HCT116 (cell line): ENCODE data around the gene SGIP1. TPM values are rescaled to one million over a fixed set of nuclear protein-coding genes. Genes with fewer than 3 reads are reported as not detected.

Source experiments
- ATAC-seq: fragments of 200-7000 bp; cut with Tn5 transposase; 2 replicates; pipeline ENCODE4 v1.9.1; 2020; ENCODE audit warnings: mild to moderate bottlenecking, moderate library complexity
- BruUV-seq: library from RNA; stranded (reverse); fragments of 400-500 nt; replicated peaks from 2 replicates; lab custom pipeline; 2021; lab: Mats Ljungman, UMichigan
- CTCF ChIA-PET: fragments of 300-600 bp; sonication (Branson Sonifier 250); formaldehyde crosslinking; loops from one replicate; lab custom pipeline; 2021; ENCODE audit warnings: antibody characterized with exemption; lab: Charles Lee
- POLR2A ChIA-PET: fragments of 300-600, 350-600 bp; sonication (Branson Sonifier 250); formaldehyde crosslinking; loops from one replicate; lab custom pipeline; 2021; ENCODE audit warnings: antibody characterized with exemption; lab: Charles Lee
- RAD21 ChIA-PET, 2 experiments: fragments of 300-600 bp; sonication (Branson Sonifier 250); formaldehyde crosslinking; loops; one replicate each; lab custom pipeline; 2023; ENCODE audit warnings: low total read pairs in 2 of 2; ENCODE audit not compliant: uncharacterized antibody in 2 of 2, unreplicated experiment in 2 of 2, low non-redundant PET in 1 of 2; lab: Charles Lee
- DNase-seq: peaks from one replicate; pipeline ENCODE4 v3.0.0-alpha.2; 2010; ENCODE audit warnings: low read depth, low spot score
- H2AFZ ChIP-seq: fragments of 200-600 bp; shearing (Covaris generic), sonication (generic); 2 replicates; pipeline ENCODE4 v1.6.1; 2017; ENCODE audit warnings: low read depth, mixed run types, mixed read lengths, antibody characterized with exemption, low read length; ENCODE audit not compliant: poor library complexity, severe bottlenecking
- H3K27ac ChIP-seq: 2 replicates; pipeline ENCODE4 v1.5.1; 2012; ENCODE audit warnings: low read depth, low read length
- H3K27me3 ChIP-seq: fragments of 200-600 bp; sonication (generic); 2 replicates; pipeline ENCODE4 v1.6.1; 2016; ENCODE audit warnings: mixed run types, low read length, mixed read lengths; ENCODE audit not compliant: insufficient read depth
- H3K36me3 ChIP-seq, 2 experiments: fragments of 200-500 bp in 1 of 2; fragments of 200-600 bp in 1 of 2; sonication (Bioruptor generic) in 1 of 2; sonication (generic) in 1 of 2; 2 replicates each; pipeline versions ENCODE4 v1.5.1 to v1.6.1; 2014 to 2016; ENCODE audit warnings: low read length in 2 of 2, inconsistent platforms in 1 of 2, mixed read lengths in 1 of 2, mixed run types in 1 of 2; ENCODE audit not compliant: insufficient read depth in 2 of 2, control insufficient read depth in 1 of 2
- H3K4me1 ChIP-seq, 2 experiments: fragments of 200-600 bp in 1 of 2; sonication (generic) in 1 of 2; 2 replicates each; pipeline versions ENCODE4 v1.5.1 to v1.6.1; 2012 to 2017; ENCODE audit warnings: low read length in 2 of 2, inconsistent platforms in 1 of 2, mild to moderate bottlenecking in 1 of 2, mixed read lengths in 1 of 2, mixed run types in 1 of 2, moderate library complexity in 1 of 2; ENCODE audit not compliant: insufficient read depth in 2 of 2, control insufficient read depth in 1 of 2
- H3K4me2 ChIP-seq: fragments of 200-600 bp; sonication (generic); 2 replicates; pipeline ENCODE4 v1.6.1; 2017; ENCODE audit warnings: mixed run types, low read length, mixed read lengths
- H3K4me3 ChIP-seq, 2 experiments: fragments of 200-600 bp in 1 of 2; sonication (generic) in 1 of 2; replicated peaks in 1 of 2; 2 replicates each; pipeline ENCODE4 v1.5.1; 2011 to 2016; ENCODE audit warnings: low read length in 2 of 2, control low read depth in 1 of 2, low read depth in 1 of 2, mild to moderate bottlenecking in 1 of 2, mixed read lengths in 1 of 2, mixed run types in 1 of 2
- H3K79me2 ChIP-seq: fragments of 200-600 bp; sonication (generic); 2 replicates; pipeline ENCODE4 v1.6.1; 2017; ENCODE audit warnings: mild to moderate bottlenecking, mixed run types, low read length, moderate library complexity, mixed read lengths; ENCODE audit not compliant: insufficient read depth
- H3K9ac ChIP-seq: fragments of 200-600 bp; sonication (generic); 2 replicates; pipeline ENCODE4 v1.6.1; 2016; ENCODE audit warnings: low read length, mixed read lengths
- H3K9me2 ChIP-seq: fragments of 200-600 bp; sonication (generic), shearing (Covaris generic); 2 replicates; pipeline ENCODE4 v1.6.1; 2017; ENCODE audit warnings: mixed run types, mild to moderate bottlenecking, moderate library complexity; ENCODE audit not compliant: insufficient read depth
- H3K9me3 ChIP-seq, 2 experiments: fragments of 200-500 bp in 1 of 2; fragments of 200-600 bp in 1 of 2; sonication (Bioruptor generic) in 1 of 2; sonication (generic) in 1 of 2; 2 replicates each; pipeline ENCODE4 v1.6.1; 2014 to 2017; ENCODE audit warnings: low read length in 2 of 2, mixed read lengths in 2 of 2, inconsistent platforms in 1 of 2, low read depth in 1 of 2, mild to moderate bottlenecking in 1 of 2, mixed run types in 1 of 2, moderate library complexity in 1 of 2; ENCODE audit not compliant: control insufficient read depth in 1 of 2, insufficient read depth in 1 of 2
- H4K20me1 ChIP-seq: fragments of 200-600 bp; sonication (generic), shearing (Covaris generic); 2 replicates; pipeline ENCODE4 v1.6.1; 2017; ENCODE audit warnings: mixed run types, mild to moderate bottlenecking, moderate library complexity; ENCODE audit not compliant: insufficient read depth
- ATF3 ChIP-seq: IDR thresholded peaks from 2 replicates; pipeline ENCODE4 v1.6.1; 2012
- CBX3 ChIP-seq: IDR thresholded peaks from 2 replicates; pipeline ENCODE4 v1.6.1; 2012; ENCODE audit warnings: low read depth
- CEBPB ChIP-seq: IDR thresholded peaks from 2 replicates; pipeline ENCODE4 v1.6.1; 2012; ENCODE audit warnings: low read depth
- EGR1 ChIP-seq: IDR thresholded peaks from 2 replicates; pipeline ENCODE4 v1.6.1; 2012; ENCODE audit warnings: low read depth
- ELF1 ChIP-seq: IDR thresholded peaks from 2 replicates; pipeline ENCODE4 v1.6.1; 2012; ENCODE audit warnings: low read depth, borderline replicate concordance
- EZH2 ChIP-seq: fragments of 200-600 bp; sonication (generic); IDR thresholded peaks from 2 replicates; pipeline ENCODE4 v1.6.1; 2017; ENCODE audit warnings: antibody characterized with exemption, mixed run types
- FOSL1 ChIP-seq: IDR thresholded peaks from 2 replicates; pipeline ENCODE4 v1.6.1; 2012; ENCODE audit warnings: low read depth
- JUND ChIP-seq: IDR thresholded peaks from 2 replicates; pipeline ENCODE4 v1.6.1; 2012
- POLR2A ChIP-seq: IDR thresholded peaks from 2 replicates; pipeline ENCODE4 v1.7.0; 2011; ENCODE audit warnings: borderline replicate concordance; ENCODE audit not compliant: insufficient read depth, insufficient read length; ENCODE audit errors: extremely low read depth
- POLR2AphosphoS5 ChIP-seq: IDR thresholded peaks from 2 replicates; pipeline ENCODE4 v1.6.1; 2011; ENCODE audit warnings: mild to moderate bottlenecking, low read depth, low read length, moderate library complexity
- RAD21 ChIP-seq: IDR thresholded peaks from 2 replicates; pipeline ENCODE4 v1.6.1; 2012; ENCODE audit warnings: low read depth, mild to moderate bottlenecking
- SIN3A ChIP-seq: IDR thresholded peaks from 2 replicates; pipeline ENCODE4 v1.6.1; 2012; ENCODE audit warnings: low read depth
- TCF7L2 ChIP-seq: IDR thresholded peaks from 2 replicates; pipeline ENCODE4 v1.7.0; 2011; ENCODE audit warnings: borderline replicate concordance, inconsistent platforms; ENCODE audit not compliant: insufficient read depth, insufficient read length; ENCODE audit errors: extremely low read depth
- YY1 ChIP-seq: IDR thresholded peaks from 2 replicates; pipeline ENCODE4 v1.6.1; 2011; ENCODE audit warnings: low read length, low read depth, moderate library complexity, mild to moderate bottlenecking; ENCODE audit not compliant: insufficient replicate concordance; ENCODE audit errors: extremely low read depth
- ZFX ChIP-seq: fragments of 450-650 bp; IDR thresholded peaks from 2 replicates; pipeline ENCODE4 v1.6.1; 2017
- ZNF274 ChIP-seq: fragments of 200-500 bp; sonication (Bioruptor generic); IDR thresholded peaks from 2 replicates; pipeline ENCODE4 v1.6.1; 2014; ENCODE audit warnings: mild to moderate bottlenecking, low read depth, low read length, inconsistent platforms
- intact Hi-C: fragments of 100-400 bp; cut with micrococcal nuclease; formaldehyde crosslinking; loops from 2 replicates; pipeline ENCODE4 v1.10.0; 2022
- total RNA-seq: library from RNA; stranded (reverse); gene quantifications from one replicate; pipeline ENCODE4 v1.2.1, GENCODE V29; 2021; ENCODE audit not compliant: unreplicated experiment

The SGIP1 gene
- total RNA-seq, 1 experiment from 2014 or later, result 0.15 TPM

GRCh38 chr1:66767626-66768025 is 233.7 kb downstream of the SGIP1 start:
- H3K9ac ChIP-seq, result no peak overlapping the region
- H3K4me1 ChIP-seq, result 0 out of 4 replicates have a peak, but pooled peaks cover 0 to 2% of the 10 kb centered on the region in 2 experiments
- no TSS peak for BruUV-seq
- H3K4me2 ChIP-seq, result no peak overlapping the region
- no peaks in the 10 kb centered on the region for H3K9me3 ChIP-seq
- DNase-seq (no peak), ATAC-seq (no peak)
- TF ChIP-seq CEBPB (no peak), POLR2A (no peak), FOSL1 (no peak), POLR2AphosphoS5 (no peak), CBX3 (no peak), JUND (no peak), SIN3A (no peak), ELF1 (no peak), ATF3 (no peak), TCF7L2 (no peak), EGR1 (no peak), EZH2 (no peak), ZNF274 (no peak), RAD21 (no peak), YY1 (no peak), ZFX (no peak)
- no peak overlapping the region for H3K27ac ChIP-seq
- CTCF ChIA-PET, result interaction anchor here (0.6 to 2.9 kb wide), 2 partner anchors 444 to 446 kb away, joined by 3 to 17 read pairs; no protein-coding TSS in a partner anchor
- no peak overlapping the region for H2AFZ ChIP-seq
- H3K9me2 ChIP-seq, result no peaks in the 10 kb centered on the region
- no peaks in the 10 kb centered on the region for H4K20me1 ChIP-seq
- RAD21 ChIA-PET, result no interaction called here
- no peaks in the 10 kb centered on the region for H3K36me3 ChIP-seq
- H3K4me3 ChIP-seq, result no peak overlapping the region
- POLR2A ChIA-PET, result no interaction called here
- no peaks in the 10 kb centered on the region for H3K27me3 ChIP-seq
- intact Hi-C loops, result no loop called here
- H3K79me2 ChIP-seq, result no peaks in the 10 kb centered on the region
